Measurements from ENCODE around the gene BMP6. TPM values are rescaled to one million over a fixed set of nuclear protein-coding genes. Genes with fewer than 3 reads are reported as not detected.

The BMP6 gene
- total RNA-seq, 1 donor, result 1.7 TPM

DNA sequence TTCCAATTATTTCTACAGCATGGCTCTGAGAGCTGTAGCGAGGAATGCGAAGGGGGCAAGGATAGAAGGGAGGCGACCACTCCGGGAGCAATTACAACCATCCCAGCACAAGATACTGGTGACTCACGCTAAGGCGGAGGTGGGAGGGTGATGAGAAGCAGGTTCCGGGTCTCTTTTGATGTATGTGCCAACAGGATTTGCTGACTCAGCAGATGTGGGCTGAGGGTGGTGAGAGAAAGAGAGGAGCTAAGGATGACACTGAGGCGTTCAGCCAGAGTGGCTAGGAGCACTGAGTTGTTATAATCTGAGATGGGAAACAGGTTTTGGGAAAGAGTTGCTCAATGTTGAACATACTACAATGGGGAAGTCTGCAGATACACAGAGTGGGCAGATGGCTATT lies 194.0 kb downstream of the BMP6 start:
- peak; percentile 84 for DNase-seq (ENCODE audit: low read depth)
- TF ChIP-seq, protein P1, sequence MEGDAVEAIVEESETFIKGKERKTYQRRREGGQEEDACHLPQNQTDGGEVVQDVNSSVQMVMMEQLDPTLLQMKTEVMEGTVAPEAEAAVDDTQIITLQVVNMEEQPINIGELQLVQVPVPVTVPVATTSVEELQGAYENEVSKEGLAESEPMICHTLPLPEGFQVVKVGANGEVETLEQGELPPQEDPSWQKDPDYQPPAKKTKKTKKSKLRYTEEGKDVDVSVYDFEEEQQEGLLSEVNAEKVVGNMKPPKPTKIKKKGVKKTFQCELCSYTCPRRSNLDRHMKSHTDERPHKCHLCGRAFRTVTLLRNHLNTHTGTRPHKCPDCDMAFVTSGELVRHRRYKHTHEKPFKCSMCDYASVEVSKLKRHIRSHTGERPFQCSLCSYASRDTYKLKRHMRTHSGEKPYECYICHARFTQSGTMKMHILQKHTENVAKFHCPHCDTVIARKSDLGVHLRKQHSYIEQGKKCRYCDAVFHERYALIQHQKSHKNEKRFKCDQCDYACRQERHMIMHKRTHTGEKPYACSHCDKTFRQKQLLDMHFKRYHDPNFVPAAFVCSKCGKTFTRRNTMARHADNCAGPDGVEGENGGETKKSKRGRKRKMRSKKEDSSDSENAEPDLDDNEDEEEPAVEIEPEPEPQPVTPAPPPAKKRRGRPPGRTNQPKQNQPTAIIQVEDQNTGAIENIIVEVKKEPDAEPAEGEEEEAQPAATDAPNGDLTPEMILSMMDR (IDR thresholded peaks at IDR 0.05; ENCODE audit: insufficient read depth, low read depth, low read length), result no peak
- H3K4me3 ChIP-seq (ENCODE audit: low read depth, low read length), result no peak overlapping the region

DNA sequence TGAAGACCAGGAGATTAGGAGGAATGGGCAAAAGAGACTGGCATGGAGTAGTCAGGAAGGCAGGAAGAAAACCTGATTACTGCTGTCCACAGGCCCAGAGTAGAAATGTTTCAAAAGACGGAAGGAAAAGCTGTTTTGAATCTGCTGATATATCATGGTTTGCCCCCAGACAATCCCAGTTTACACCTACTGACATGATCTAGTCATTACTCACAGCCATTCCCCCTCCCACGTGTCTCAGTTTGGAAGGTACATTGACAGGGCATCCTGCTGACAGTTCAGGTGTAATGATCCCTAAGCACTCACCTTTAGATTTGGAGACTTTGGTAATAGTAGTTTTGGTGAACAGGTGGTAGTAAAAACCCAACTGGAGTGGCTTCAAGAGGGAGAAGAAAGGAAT lies 194.5 kb downstream of the BMP6 start:
- no peak overlapping the region for H3K4me3 ChIP-seq (ENCODE audit: low read depth, low read length)
- TF ChIP-seq, protein P1 (IDR thresholded peaks at IDR 0.05; ENCODE audit: insufficient read depth, low read depth, low read length), result no peak

DNA sequence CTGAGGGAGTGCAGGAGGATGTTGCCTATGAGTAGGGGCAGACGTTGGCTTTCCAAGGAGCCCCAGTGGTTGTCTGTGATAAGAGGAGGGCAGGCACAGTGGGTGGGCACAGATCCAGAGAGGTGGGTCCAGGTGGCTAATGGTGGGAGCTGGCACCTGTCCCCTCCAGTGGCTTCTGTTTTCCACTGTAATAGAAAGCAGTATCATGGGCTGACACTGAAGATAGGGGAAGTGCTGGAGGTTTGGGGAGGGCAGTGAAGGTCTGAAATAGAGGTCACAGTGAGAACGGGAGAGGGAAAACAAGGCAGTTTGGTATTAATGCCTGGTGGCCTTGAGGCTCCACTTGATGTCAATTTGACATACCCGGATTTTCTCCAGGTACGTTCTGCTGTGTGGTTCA lies 195.1 kb downstream of the BMP6 start:
- DNase-seq (ENCODE audit: low read depth), result no peak
- H3K4me3 ChIP-seq (ENCODE audit: low read depth, low read length), result no peak overlapping the region
- TF ChIP-seq, protein P1 (IDR thresholded peaks at IDR 0.05; ENCODE audit: insufficient read depth, low read depth, low read length), result no peak

More for the DNA sequence above, 194.5 kb downstream of the BMP6 start:
- DNase-seq (ENCODE audit: low read depth), result no peak

DNA sequence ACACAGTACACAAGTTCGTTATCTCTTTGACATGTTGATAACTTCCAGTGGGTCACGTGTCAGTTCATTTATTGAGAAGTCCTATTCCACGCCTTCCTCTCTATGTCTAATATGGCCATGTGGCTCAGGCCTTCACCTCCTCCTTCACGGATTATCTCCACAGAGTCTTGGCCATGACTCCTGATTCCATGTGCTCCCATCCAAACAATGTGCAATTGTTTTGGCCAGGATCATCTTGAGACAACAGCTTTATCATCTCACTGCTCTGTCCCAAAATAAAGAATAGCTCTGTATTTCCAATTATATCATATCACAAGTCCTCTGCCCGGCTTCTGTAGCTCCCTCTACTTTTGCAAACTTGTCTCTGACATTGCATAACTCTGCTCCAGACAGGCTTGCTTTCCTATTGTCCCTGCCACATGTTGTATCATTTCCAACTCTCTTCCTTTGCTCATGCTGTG lies 195.8 kb downstream of the BMP6 start:
- TF ChIP-seq, protein P1 (IDR thresholded peaks at IDR 0.05; ENCODE audit: insufficient read depth, low read depth, low read length), result no peak
- no peak overlapping the region for H3K4me3 ChIP-seq (ENCODE audit: low read depth, low read length)
- no peak for DNase-seq (ENCODE audit: low read depth)

DNA sequence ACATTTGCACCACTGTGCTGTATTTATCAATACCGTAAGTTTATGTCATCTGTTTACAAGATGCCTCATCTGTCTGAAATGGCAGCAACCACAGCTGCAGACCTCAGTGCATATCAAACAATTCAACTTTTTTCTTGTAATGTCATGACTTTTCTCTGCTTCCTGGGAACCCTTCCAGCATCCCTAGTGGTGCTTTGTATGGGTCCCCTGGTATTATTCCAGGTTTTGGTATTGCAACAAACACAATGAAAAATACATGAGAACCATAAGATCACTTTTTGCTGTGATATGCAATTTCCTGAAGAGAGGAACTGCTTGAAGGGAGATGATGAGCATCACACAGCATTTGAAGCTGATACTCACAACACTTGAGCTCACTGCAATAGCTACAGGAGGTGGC lies 196.7 kb downstream of the BMP6 start:
- no peak overlapping the region for H3K4me3 ChIP-seq (ENCODE audit: low read depth, low read length)
- DNase-seq (ENCODE audit: low read depth), result peak; percentile 50
- TF ChIP-seq, protein P1 (IDR thresholded peaks at IDR 0.05; ENCODE audit: insufficient read depth, low read depth, low read length), result no peak

DNA sequence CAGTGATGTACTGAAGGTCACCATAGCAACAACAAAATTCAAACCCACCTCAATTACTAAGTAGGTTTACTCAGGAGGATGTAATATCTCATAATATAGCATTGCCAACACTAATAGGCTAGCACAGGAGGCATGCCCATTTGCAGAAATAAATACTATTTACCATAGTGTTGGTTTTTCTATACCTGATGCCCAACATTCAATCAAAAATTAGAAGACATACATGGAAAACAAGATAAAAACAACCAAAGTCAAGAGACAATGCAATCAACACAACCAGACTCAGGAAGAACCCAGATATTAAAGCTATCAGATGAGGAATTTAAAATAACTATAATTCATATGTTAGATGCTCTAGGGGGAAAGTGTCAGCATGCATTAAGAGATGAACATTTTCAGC lies 199.0 kb downstream of the BMP6 start:
- DNase-seq (ENCODE audit: low read depth), result no peak
- TF ChIP-seq, protein P1 (IDR thresholded peaks at IDR 0.05; ENCODE audit: insufficient read depth, low read depth, low read length), result no peak

More for the DNA sequence above, 199.0 kb downstream of the BMP6 start:
- H3K4me3 ChIP-seq (ENCODE audit: low read depth, low read length), result no peak overlapping the region

Other genes with a start within 250 kb of the BMP6 start
- gene DSP, start 184.4 kb upstream of the BMP6 start, total RNA-seq, result 28.1 and 33.2 TPM in 2 replicates
- 11.0 and 16.4 TPM in 2 replicates for gene SNRNP48, start 135.9 kb upstream of the BMP6 start, total RNA-seq
- 299 and 365 TPM in 2 replicates for gene TXNDC5, start 184.7 kb downstream of the BMP6 start, total RNA-seq